OCI-LY7 (cell line): ENCODE results near the gene TMEM238. TPM values are rescaled to one million over a fixed set of nuclear protein-coding genes. Genes with fewer than 3 reads are reported as not detected.

Source experiments
- BruUV-seq: library from RNA; stranded (reverse); fragments of 400-500 nt; replicated peaks from 2 replicates; lab custom pipeline; 2021; lab: Mats Ljungman, UMichigan
- CTCF ChIA-PET: fragments of 300-600 bp; sonication (Branson Sonifier 250); formaldehyde crosslinking; loops from one replicate; lab custom pipeline; 2022; ENCODE audit warnings: antibody characterized with exemption; ENCODE audit not compliant: unreplicated experiment; lab: Charles Lee
- POLR2A ChIA-PET: fragments of 300-600 bp; sonication (Branson Sonifier 250); formaldehyde crosslinking; loops from one replicate; lab custom pipeline; 2022; ENCODE audit warnings: antibody characterized with exemption; lab: Charles Lee
- DNase-seq: peaks from one replicate; pipeline ENCODE4 v3.0.0-alpha.2; 2015; ENCODE audit warnings: low spot score
- H2AFZ ChIP-seq: fragments of 200-600 bp; sonication (generic), shearing (Covaris generic); 2 replicates; pipeline ENCODE4 v1.6.1; 2014; ENCODE audit warnings: mild to moderate bottlenecking, antibody characterized with exemption, low read length, moderate library complexity
- H3K27ac ChIP-seq: fragments of 200-600 bp; sonication (generic); 2 replicates; pipeline ENCODE4 v1.5.1; 2014; ENCODE audit warnings: mixed run types, low read depth, mild to moderate bottlenecking, moderate library complexity, low read length, inconsistent platforms; ENCODE audit not compliant: poor library complexity, severe bottlenecking
- H3K36me3 ChIP-seq: fragments of 200-600 bp; sonication (generic); 2 replicates; pipeline ENCODE4 v1.6.1; 2014; ENCODE audit warnings: mild to moderate bottlenecking, antibody characterized with exemption, low read length, moderate library complexity, mixed read lengths; ENCODE audit not compliant: insufficient read depth
- H3K4me1 ChIP-seq: fragments of 200-600 bp; sonication (generic); 2 replicates; pipeline ENCODE4 v1.5.1; 2014; ENCODE audit warnings: mild to moderate bottlenecking, low read length; ENCODE audit not compliant: insufficient read depth, poor library complexity, severe bottlenecking
- H3K4me2 ChIP-seq: fragments of 200-600 bp; sonication (generic); 2 replicates; pipeline ENCODE4 v1.6.1; 2014; ENCODE audit warnings: mild to moderate bottlenecking, low read length
- H3K4me3 ChIP-seq: fragments of 200-600 bp; sonication (generic); 2 replicates; pipeline ENCODE4 v1.5.1; 2014; ENCODE audit warnings: mild to moderate bottlenecking, low read depth, low read length; ENCODE audit not compliant: poor library complexity, severe bottlenecking
- H3K79me2 ChIP-seq: fragments of 200-600 bp; sonication (generic); 2 replicates; pipeline ENCODE4 v1.6.1; 2016; ENCODE audit warnings: low read depth, mild to moderate bottlenecking, low read length, moderate library complexity, mixed read lengths; ENCODE audit not compliant: insufficient read depth
- H3K9me2 ChIP-seq: fragments of 200-600 bp; sonication (generic); 2 replicates; pipeline ENCODE4 v1.6.1; 2016; ENCODE audit warnings: mild to moderate bottlenecking, low read length, mixed read lengths; ENCODE audit not compliant: insufficient read depth
- H3K9me3 ChIP-seq: fragments of 200-600 bp; sonication (generic); 2 replicates; pipeline ENCODE4 v1.6.1; 2014; ENCODE audit warnings: mild to moderate bottlenecking, mixed run types, low read length, mixed read lengths
- H4K20me1 ChIP-seq: fragments of 200-600 bp; sonication (generic); 2 replicates; pipeline ENCODE4 v1.6.1; 2014; ENCODE audit warnings: mild to moderate bottlenecking, antibody characterized with exemption, low read length, moderate library complexity, mixed read lengths; ENCODE audit not compliant: insufficient read depth
- EZH2phosphoT487 ChIP-seq: fragments of 200-600 bp; sonication (generic); IDR thresholded peaks from 2 replicates; pipeline ENCODE4 v1.6.1; 2018; ENCODE audit warnings: low read depth, borderline replicate concordance, mild to moderate bottlenecking, mixed run types, antibody characterized with exemption, low read length, moderate library complexity, mixed read lengths
- intact Hi-C: fragments of 100-400 bp; cut with micrococcal nuclease; formaldehyde crosslinking; loops from one replicate; pipeline ENCODE4 v1.10.0; 2022; ENCODE audit not compliant: unreplicated experiment
- total RNA-seq, 2 experiments: library from RNA; depleted of rRNA in 1 of 2; stranded (reverse); fragments of >200 nt in 1 of 2; shearing (Covaris generic) in 1 of 2; gene quantifications; 2 replicates each; pipeline ENCODE4 v1.2.3, GENCODE V29; 2014 to 2022
- TF ChIP-seq, protein P1 (sequence below): fragments of 200-600 bp; sonication (generic); conservative IDR thresholded peaks from 2 replicates; pipeline ENCODE4 v1.5.1; 2014; ENCODE audit warnings: mild to moderate bottlenecking, antibody characterized with exemption, low read length, moderate library complexity, mixed read lengths

Gene TMEM238
- total RNA-seq, 2 experiments from 2014 or later: 2.7 to 6.5 TPM

DNA sequence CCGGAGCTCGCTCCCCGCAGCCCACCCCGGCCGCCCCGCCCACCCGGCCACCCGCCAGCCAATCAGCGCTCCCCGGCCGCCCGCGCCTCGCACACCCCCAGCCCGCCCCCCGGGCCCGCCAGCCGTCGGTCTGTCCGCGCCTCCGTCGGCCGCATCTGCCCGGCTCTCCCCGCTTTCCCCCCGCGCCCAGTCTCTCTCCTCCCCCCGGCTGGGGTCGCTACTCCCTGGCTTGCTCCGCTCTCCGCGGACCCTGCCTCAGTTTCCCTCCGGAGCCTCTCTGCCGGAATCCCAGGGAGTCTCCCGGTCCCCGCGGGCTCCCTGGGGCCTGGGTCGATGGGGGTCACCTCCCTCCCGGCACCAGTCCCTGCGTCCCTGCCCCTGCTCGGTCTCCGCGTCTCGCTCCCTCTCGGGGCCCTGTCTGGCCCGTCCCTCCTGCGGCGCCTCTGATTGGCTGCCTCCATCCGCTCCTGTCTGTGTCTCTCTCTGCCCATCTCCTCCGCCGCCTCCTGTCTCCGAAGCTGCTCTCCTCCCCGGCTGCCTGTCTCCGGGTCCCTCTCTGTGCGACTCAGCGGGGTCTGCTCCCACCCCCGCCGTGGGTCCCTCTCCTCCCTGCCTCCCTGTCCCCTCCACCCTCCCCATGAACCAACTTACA lies 14.3 kb downstream of the TMEM238 start:
- TF ChIP-seq, protein P1, sequence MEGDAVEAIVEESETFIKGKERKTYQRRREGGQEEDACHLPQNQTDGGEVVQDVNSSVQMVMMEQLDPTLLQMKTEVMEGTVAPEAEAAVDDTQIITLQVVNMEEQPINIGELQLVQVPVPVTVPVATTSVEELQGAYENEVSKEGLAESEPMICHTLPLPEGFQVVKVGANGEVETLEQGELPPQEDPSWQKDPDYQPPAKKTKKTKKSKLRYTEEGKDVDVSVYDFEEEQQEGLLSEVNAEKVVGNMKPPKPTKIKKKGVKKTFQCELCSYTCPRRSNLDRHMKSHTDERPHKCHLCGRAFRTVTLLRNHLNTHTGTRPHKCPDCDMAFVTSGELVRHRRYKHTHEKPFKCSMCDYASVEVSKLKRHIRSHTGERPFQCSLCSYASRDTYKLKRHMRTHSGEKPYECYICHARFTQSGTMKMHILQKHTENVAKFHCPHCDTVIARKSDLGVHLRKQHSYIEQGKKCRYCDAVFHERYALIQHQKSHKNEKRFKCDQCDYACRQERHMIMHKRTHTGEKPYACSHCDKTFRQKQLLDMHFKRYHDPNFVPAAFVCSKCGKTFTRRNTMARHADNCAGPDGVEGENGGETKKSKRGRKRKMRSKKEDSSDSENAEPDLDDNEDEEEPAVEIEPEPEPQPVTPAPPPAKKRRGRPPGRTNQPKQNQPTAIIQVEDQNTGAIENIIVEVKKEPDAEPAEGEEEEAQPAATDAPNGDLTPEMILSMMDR: no peak
- no peak for TF ChIP-seq EZH2phosphoT487

DNA sequence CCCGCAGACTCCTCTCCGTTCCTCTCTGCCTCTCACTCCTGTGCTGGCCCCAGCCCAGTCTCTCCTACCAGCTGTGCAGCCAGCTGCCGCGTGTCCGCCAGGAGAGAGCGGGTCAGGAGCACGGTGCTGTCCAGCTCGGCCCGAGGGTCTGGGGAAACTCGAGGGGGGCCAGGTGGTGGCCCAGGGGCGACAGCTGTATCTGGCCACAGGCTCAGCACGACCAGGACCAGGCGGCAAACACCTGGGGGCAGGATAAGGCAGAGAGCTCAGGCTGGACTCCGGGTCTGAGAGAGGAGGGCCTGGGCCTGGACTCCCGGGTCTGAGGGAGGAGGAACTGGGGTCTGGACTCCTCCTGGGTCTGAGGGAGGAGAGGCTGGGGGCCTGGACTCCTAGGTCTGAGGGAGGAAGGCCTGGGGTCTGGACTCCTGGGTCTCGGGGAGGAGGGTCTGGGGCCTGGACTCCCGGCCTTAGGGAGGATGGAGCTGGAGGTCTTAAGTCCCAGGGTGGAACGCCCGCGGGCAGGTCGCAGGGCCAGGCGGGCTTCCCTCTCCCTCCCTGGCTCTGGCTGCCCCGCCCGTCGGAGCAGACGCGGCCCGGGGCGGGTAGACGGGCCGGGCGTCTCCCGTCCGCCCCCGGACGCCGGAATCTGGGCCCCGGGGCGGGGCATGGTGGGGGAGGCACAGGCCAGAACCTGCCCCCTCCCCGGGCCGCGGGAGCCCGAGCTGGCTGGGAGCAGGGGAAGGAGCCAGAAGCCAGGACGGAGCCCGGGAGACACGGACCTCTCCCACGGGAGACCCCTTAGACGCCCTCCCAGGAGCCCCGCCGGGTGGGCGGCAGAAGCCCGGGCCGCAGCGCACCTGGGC lies 15.2 kb downstream of the TMEM238 start:
- BruUV-seq: no TSS peak
- Histone ChIP-seq H3K4me2 (no peak overlapping the region), H3K79me2 (no peaks in the 10 kb centered on the region), H3K27ac (no peak overlapping the region), H3K9me3 (no peaks in the 10 kb centered on the region), H3K4me3 (no peak overlapping the region), H3K9me2 (no peaks in the 10 kb centered on the region), H3K4me1 (no peaks in the 10 kb centered on the region), H2AFZ (no peak overlapping the region), H3K36me3 (no peaks in the 10 kb centered on the region), H4K20me1 (no peaks in the 10 kb centered on the region)
- ChIA-PET POLR2A (interaction anchor here (0.6 kb wide), 1 partner anchor 9 kb away, joined by 6 read pairs; no protein-coding TSS in a partner anchor), CTCF (no interaction called here)
- no peak for TF ChIP-seq EZH2phosphoT487
- TF ChIP-seq, protein P1: no peak
- no peak for DNase-seq
- intact Hi-C loops: no loop called here

More for the DNA sequence above, 14.3 kb downstream of the TMEM238 start:
- POLR2A ChIA-PET: no interaction called here
- Histone ChIP-seq H3K4me3 (no peak overlapping the region), H3K9me2 (no peaks in the 10 kb centered on the region), H3K9me3 (no peaks in the 10 kb centered on the region), H3K27ac (no peak overlapping the region), H3K79me2 (no peaks in the 10 kb centered on the region), H3K4me2 (no peak overlapping the region), H2AFZ (no peak overlapping the region), H4K20me1 (no peaks in the 10 kb centered on the region), H3K4me1 (no peaks in the 10 kb centered on the region), H3K36me3 (no peaks in the 10 kb centered on the region)
- DNase-seq: no peak
- intact Hi-C loops: no loop called here
- CTCF ChIA-PET: no interaction called here
- BruUV-seq: no TSS peak
